ENCODE measurements around the gene KCNN4. TPM values are rescaled to one million over a fixed set of nuclear protein-coding genes. Genes with fewer than 3 reads are reported as not detected.

The KCNN4 gene
- total and polyA plus RNA-seq, 2 of the 13 experiments (the other 11 are each of a cell fraction or from before 2014, with no cell fraction given): 0.13 to 0.25 TPM

DNA sequence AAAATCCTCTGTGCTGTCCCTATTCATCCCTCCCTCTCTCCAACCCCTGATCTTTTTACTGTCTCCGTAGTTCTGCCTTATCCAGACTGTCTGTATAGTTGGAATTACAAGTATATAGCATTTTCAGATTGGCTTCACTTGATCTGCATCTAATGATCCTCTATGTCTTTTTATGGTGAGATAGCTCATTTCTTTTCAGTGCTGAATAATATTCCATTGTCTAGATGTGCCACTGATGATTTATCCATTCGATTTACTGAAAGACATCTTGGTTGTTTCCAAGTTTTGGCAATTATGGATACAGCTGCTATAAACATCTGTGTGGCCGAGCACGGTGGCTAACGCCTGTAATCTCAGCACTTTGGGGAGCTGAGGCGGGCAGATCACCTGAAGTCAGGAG is 45.8 kb downstream of the KCNN4 start:
- ChIA-PET CTCF (ENCODE audit: low intra/inter-chr PET ratio, low total read pairs) (no interaction called here), POLR2A (no interaction called here)

DNA sequence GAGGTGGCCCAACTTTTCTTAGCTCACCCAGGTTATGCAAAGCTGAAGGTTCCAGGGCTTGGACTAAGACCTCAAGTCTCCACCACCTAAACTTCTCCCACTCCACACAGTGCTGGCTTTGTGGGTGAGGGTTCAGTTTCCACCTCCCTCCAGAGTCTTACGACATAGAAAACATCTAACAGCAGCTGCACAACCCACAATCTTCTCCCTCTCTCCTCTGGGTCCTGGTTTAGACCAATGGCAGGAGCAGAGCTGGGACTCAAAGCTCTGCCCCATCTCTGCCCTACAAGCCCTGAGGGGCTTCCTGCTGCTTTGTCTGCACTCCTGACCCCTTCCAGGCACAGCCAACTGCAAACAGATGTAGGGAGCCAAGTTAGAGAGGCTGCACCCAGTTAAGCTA is 48.9 kb downstream of the KCNN4 start:
- DNase-seq (ENCODE audit: low spot score) (no peak), ATAC-seq (no peak), FAIRE-seq (no peak)
- H4K20me1 ChIP-seq (ENCODE audit: insufficient read depth, low read length): no peaks in the 10 kb centered on the region
- H3K4me3 ChIP-seq (replicated peaks in 1 of 3; ENCODE audit: insufficient read depth in 1 of 3, low read depth in 2 of 3, low read length in 3 of 3): no peak overlapping the region
- H3K4me2 ChIP-seq (ENCODE audit: low read depth, low read length): no peak overlapping the region
- H3K79me2 ChIP-seq (ENCODE audit: insufficient read depth, low read length): no peaks in the 10 kb centered on the region
- no peak overlapping the region for H2AFZ ChIP-seq (ENCODE audit: low read length)
- in situ Hi-C loops (cut with HindIII; ENCODE audit: extremely low pct_ligation_motif_present, low pct_unique_long_range_greater_than_20kb) (no loop called here), intact Hi-C loops (cut with micrococcal nuclease; ENCODE audit: unreplicated experiment) (no loop called here)
- CTCF ChIA-PET (ENCODE audit: low intra/inter-chr PET ratio, low total read pairs): no interaction called here
- no peaks in the 10 kb centered on the region for H3K27me3 ChIP-seq (ENCODE audit: control insufficient read depth in 1 of 2, insufficient read depth in 2 of 2, low read length in 2 of 2)
- no peaks in the 10 kb centered on the region for H3K9me3 ChIP-seq (ENCODE audit: low read length)
- no peak overlapping the region for H3K9ac ChIP-seq (ENCODE audit: insufficient read depth, low read depth, low read length)
- POLR2A ChIA-PET: no interaction called here
- no peak for TF ChIP-seq ZNF550 (CRISPR knock-in tag; IDR thresholded peaks at IDR 0.05; ENCODE audit: borderline replicate concordance)
- no peak for TF ChIP-seq ZBTB14 (CRISPR knock-in tag; IDR thresholded peaks at IDR 0.05)
- TF ChIP-seq TBX3 (IDR thresholded peaks at IDR 0.05; ENCODE audit: borderline replicate concordance): no peak
- no peak for TF ChIP-seq EEA1 (CRISPR knock-in tag; IDR thresholded peaks at IDR 0.05; ENCODE audit: borderline replicate concordance)
- no TSS peak for BruUV-seq (replicated peaks)
- H3K27ac ChIP-seq (ENCODE audit: extremely low read length, insufficient read depth, low read length): no peak overlapping the region
- no peaks in the 10 kb centered on the region for H3K4me1 ChIP-seq (ENCODE audit: insufficient read depth, low read length)
- 100% methylated on average over 1 of the region's 1 CpG for WGBS (ENCODE audit: low lambda C conversion rate)
- peaks cover 13 to 53% of the 10 kb centered on the region in 2 experiments; a peak in 4 of 5 replicates for H3K36me3 ChIP-seq (replicated peaks in 1 of 2; ENCODE audit: control insufficient read depth in 1 of 2, insufficient read depth in 2 of 2, low read length in 2 of 2)

More for the DNA sequence above, 45.8 kb downstream of the KCNN4 start:
- no peak for ATAC-seq
- no TSS peak for BruUV-seq (replicated peaks)
- Histone ChIP-seq H3K9ac (ENCODE audit: insufficient read depth, low read depth, low read length) (no peak overlapping the region), H3K79me2 (ENCODE audit: insufficient read depth, low read length) (no peaks in the 10 kb centered on the region), H3K4me2 (ENCODE audit: low read depth, low read length) (no peak overlapping the region), H3K27ac (ENCODE audit: extremely low read length, insufficient read depth, low read length) (no peak overlapping the region), H4K20me1 (ENCODE audit: insufficient read depth, low read length) (no peaks in the 10 kb centered on the region), H3K27me3 (ENCODE audit: control insufficient read depth in 1 of 2, insufficient read depth in 2 of 2, low read length in 2 of 2) (no peaks in the 10 kb centered on the region), H3K4me1 (ENCODE audit: insufficient read depth, low read length) (no peaks in the 10 kb centered on the region), H3K36me3 (replicated peaks in 1 of 2; ENCODE audit: control insufficient read depth in 1 of 2, insufficient read depth in 2 of 2, low read length in 2 of 2) (peaks cover 26 to 75% of the 10 kb centered on the region in 2 experiments), H3K4me3 (replicated peaks in 1 of 3; ENCODE audit: insufficient read depth in 1 of 3, low read depth in 2 of 3, low read length in 3 of 3) (no peak overlapping the region), H2AFZ (ENCODE audit: low read length) (no peak overlapping the region), H3K9me3 (ENCODE audit: low read length) (no peaks in the 10 kb centered on the region)
- intact Hi-C loops (cut with micrococcal nuclease; ENCODE audit: unreplicated experiment) (no loop called here), in situ Hi-C loops (cut with HindIII; ENCODE audit: extremely low pct_ligation_motif_present, low pct_unique_long_range_greater_than_20kb) (no loop called here)
- TF ChIP-seq ARID2 (CRISPR knock-in tag; IDR thresholded peaks at IDR 0.05; ENCODE audit: borderline replicate concordance) (no peak), RARA (CRISPR knock-in tag; IDR thresholded peaks at IDR 0.05) (no peak)
- WGBS (ENCODE audit: low lambda C conversion rate): 99% methylated on average over 6 of the region's 6 CpGs
- no peak for FAIRE-seq
- no peak for DNase-seq (ENCODE audit: low spot score)
